Measurements from ENCODE around the gene ARL6IP6.
"Not testable (repeated sequence)": the region's sequence is repeated elsewhere in the genome, so short reads cannot be mapped to it uniquely, and the experiment has no call there.

ARL6IP6 gene

GRCh38 chr2:152743002-152743401 lies 24.6 kb downstream of the ARL6IP6 start:
- peaks cover 6% of the 10 kb centered on the region for H3K36me3 ChIP-seq (ENCODE audit: control insufficient read depth, insufficient read depth, low read length)
- no peak for DNase-seq
- no peak overlapping the region for H3K4me3 ChIP-seq (ENCODE audit: insufficient read depth, low read depth, low read length, poor library complexity, severe bottlenecking)
- H3K9me3 ChIP-seq (ENCODE audit: control insufficient read depth, low read length), result no peaks in the 10 kb centered on the region
- no peaks in the 10 kb centered on the region for H3K27me3 ChIP-seq (replicated peaks; ENCODE audit: control insufficient read depth, insufficient read depth, low read length, poor library complexity, severe bottlenecking)
- H3K4me1 ChIP-seq (ENCODE audit: control insufficient read depth, insufficient read depth, low read length, poor library complexity, severe bottlenecking), result no peaks in the 10 kb centered on the region
- H3K27ac ChIP-seq (ENCODE audit: insufficient read depth, low read length, poor library complexity, severe bottlenecking), result no peak overlapping the region

GRCh38 chr2:152747751-152748150 lies 29.3 kb downstream of the ARL6IP6 start:
- not testable (repeated sequence) for H3K9me3 ChIP-seq (ENCODE audit: control insufficient read depth, low read length); H3K36me3 ChIP-seq (ENCODE audit: control insufficient read depth, insufficient read depth, low read length); H3K4me3 ChIP-seq (ENCODE audit: insufficient read depth, low read depth, low read length, poor library complexity, severe bottlenecking); H3K27ac ChIP-seq (ENCODE audit: insufficient read depth, low read length, poor library complexity, severe bottlenecking); DNase-seq; H3K4me1 ChIP-seq (ENCODE audit: control insufficient read depth, insufficient read depth, low read length, poor library complexity, severe bottlenecking); H3K27me3 ChIP-seq (replicated peaks; ENCODE audit: control insufficient read depth, insufficient read depth, low read length, poor library complexity, severe bottlenecking)

GRCh38 chr2:152755029-152755428 lies 36.6 kb downstream of the ARL6IP6 start:
- Histone ChIP-seq H3K27ac (ENCODE audit: insufficient read depth, low read length, poor library complexity, severe bottlenecking) (no peak overlapping the region), H3K36me3 (ENCODE audit: control insufficient read depth, insufficient read depth, low read length) (peaks cover 5% of the 10 kb centered on the region), H3K4me3 (ENCODE audit: insufficient read depth, low read depth, low read length, poor library complexity, severe bottlenecking) (no peak overlapping the region), H3K9me3 (ENCODE audit: control insufficient read depth, low read length) (no peaks in the 10 kb centered on the region), H3K27me3 (replicated peaks; ENCODE audit: control insufficient read depth, insufficient read depth, low read length, poor library complexity, severe bottlenecking) (no peaks in the 10 kb centered on the region), H3K4me1 (ENCODE audit: control insufficient read depth, insufficient read depth, low read length, poor library complexity, severe bottlenecking) (no peaks in the 10 kb centered on the region)
- no peak for DNase-seq

- Histone ChIP-seq H3K36me3 (ENCODE audit: control insufficient read depth, insufficient read depth, low read length) (peaks cover 3% of the 10 kb centered on the region), H3K9me3 (ENCODE audit: control insufficient read depth, low read length) (no peaks in the 10 kb centered on the region), H3K27ac (ENCODE audit: insufficient read depth, low read length, poor library complexity, severe bottlenecking) (no peak overlapping the region), H3K4me1 (ENCODE audit: control insufficient read depth, insufficient read depth, low read length, poor library complexity, severe bottlenecking) (no peaks in the 10 kb centered on the region), H3K27me3 (replicated peaks; ENCODE audit: control insufficient read depth, insufficient read depth, low read length, poor library complexity, severe bottlenecking) (no peaks in the 10 kb centered on the region), H3K4me3 (ENCODE audit: insufficient read depth, low read depth, low read length, poor library complexity, severe bottlenecking) (no peak overlapping the region)
- no peak for DNase-seq
Measured at GRCh38 chr2:152759290-152760072, 41.1 kb downstream of the ARL6IP6 start.

- no peaks in the 10 kb centered on the region for H3K9me3 ChIP-seq (ENCODE audit: control insufficient read depth, low read length)
- peaks cover 3% of the 10 kb centered on the region for H3K36me3 ChIP-seq (ENCODE audit: control insufficient read depth, insufficient read depth, low read length)
- H3K4me3 ChIP-seq (ENCODE audit: insufficient read depth, low read depth, low read length, poor library complexity, severe bottlenecking), result no peak overlapping the region
- H3K27me3 ChIP-seq (replicated peaks; ENCODE audit: control insufficient read depth, insufficient read depth, low read length, poor library complexity, severe bottlenecking), result no peaks in the 10 kb centered on the region
- H3K27ac ChIP-seq (ENCODE audit: insufficient read depth, low read length, poor library complexity, severe bottlenecking), result no peak overlapping the region
- H3K4me1 ChIP-seq (ENCODE audit: control insufficient read depth, insufficient read depth, low read length, poor library complexity, severe bottlenecking), result no peaks in the 10 kb centered on the region
- no peak for DNase-seq
Measured at GRCh38 chr2:152761214-152761613, 42.8 kb downstream of the ARL6IP6 start.

- Histone ChIP-seq H3K9me3 (ENCODE audit: control insufficient read depth, low read length) (no peaks in the 10 kb centered on the region), H3K4me1 (ENCODE audit: control insufficient read depth, insufficient read depth, low read length, poor library complexity, severe bottlenecking) (no peaks in the 10 kb centered on the region), H3K4me3 (ENCODE audit: insufficient read depth, low read depth, low read length, poor library complexity, severe bottlenecking) (no peak overlapping the region), H3K27me3 (replicated peaks; ENCODE audit: control insufficient read depth, insufficient read depth, low read length, poor library complexity, severe bottlenecking) (no peaks in the 10 kb centered on the region), H3K36me3 (ENCODE audit: control insufficient read depth, insufficient read depth, low read length) (no peaks in the 10 kb centered on the region), H3K27ac (ENCODE audit: insufficient read depth, low read length, poor library complexity, severe bottlenecking) (no peak overlapping the region)
- no peak for DNase-seq
Measured at GRCh38 chr2:152762202-152762601, 43.8 kb downstream of the ARL6IP6 start.

GRCh38 chr2:152763208-152763607 lies 44.8 kb downstream of the ARL6IP6 start:
- not testable (repeated sequence) for H3K36me3 ChIP-seq (ENCODE audit: control insufficient read depth, insufficient read depth, low read length); H3K9me3 ChIP-seq (ENCODE audit: control insufficient read depth, low read length); H3K27me3 ChIP-seq (replicated peaks; ENCODE audit: control insufficient read depth, insufficient read depth, low read length, poor library complexity, severe bottlenecking); H3K27ac ChIP-seq (ENCODE audit: insufficient read depth, low read length, poor library complexity, severe bottlenecking); H3K4me1 ChIP-seq (ENCODE audit: control insufficient read depth, insufficient read depth, low read length, poor library complexity, severe bottlenecking); DNase-seq; H3K4me3 ChIP-seq (ENCODE audit: insufficient read depth, low read depth, low read length, poor library complexity, severe bottlenecking)

- no peak for DNase-seq
- Histone ChIP-seq H3K36me3 (ENCODE audit: control insufficient read depth, insufficient read depth, low read length) (no peaks in the 10 kb centered on the region), H3K9me3 (ENCODE audit: control insufficient read depth, low read length) (no peaks in the 10 kb centered on the region), H3K27ac (ENCODE audit: insufficient read depth, low read length, poor library complexity, severe bottlenecking) (no peak overlapping the region), H3K27me3 (replicated peaks; ENCODE audit: control insufficient read depth, insufficient read depth, low read length, poor library complexity, severe bottlenecking) (no peaks in the 10 kb centered on the region), H3K4me1 (ENCODE audit: control insufficient read depth, insufficient read depth, low read length, poor library complexity, severe bottlenecking) (no peaks in the 10 kb centered on the region), H3K4me3 (ENCODE audit: insufficient read depth, low read depth, low read length, poor library complexity, severe bottlenecking) (no peak overlapping the region)
Measured at GRCh38 chr2:152763651-152764050, 45.2 kb downstream of the ARL6IP6 start.

- Histone ChIP-seq H3K4me1 (ENCODE audit: control insufficient read depth, insufficient read depth, low read length, poor library complexity, severe bottlenecking) (no peaks in the 10 kb centered on the region), H3K27ac (ENCODE audit: insufficient read depth, low read length, poor library complexity, severe bottlenecking) (no peak overlapping the region), H3K4me3 (ENCODE audit: insufficient read depth, low read depth, low read length, poor library complexity, severe bottlenecking) (no peak overlapping the region), H3K27me3 (replicated peaks; ENCODE audit: control insufficient read depth, insufficient read depth, low read length, poor library complexity, severe bottlenecking) (no peaks in the 10 kb centered on the region), H3K9me3 (ENCODE audit: control insufficient read depth, low read length) (no peaks in the 10 kb centered on the region), H3K36me3 (ENCODE audit: control insufficient read depth, insufficient read depth, low read length) (no peaks in the 10 kb centered on the region)
- no peak for DNase-seq
Measured at GRCh38 chr2:152766928-152767327, 48.5 kb downstream of the ARL6IP6 start.

GRCh38 chr2:152781175-152781574 lies 62.8 kb downstream of the ARL6IP6 start:
- H3K9me3 ChIP-seq (ENCODE audit: control insufficient read depth, low read length), result no peaks in the 10 kb centered on the region
- DNase-seq, result no peak
- H3K27me3 ChIP-seq (replicated peaks; ENCODE audit: control insufficient read depth, insufficient read depth, low read length, poor library complexity, severe bottlenecking), result no peaks in the 10 kb centered on the region
- H3K4me3 ChIP-seq (ENCODE audit: insufficient read depth, low read depth, low read length, poor library complexity, severe bottlenecking), result no peak overlapping the region
- H3K36me3 ChIP-seq (ENCODE audit: control insufficient read depth, insufficient read depth, low read length), result no peaks in the 10 kb centered on the region
- no peaks in the 10 kb centered on the region for H3K4me1 ChIP-seq (ENCODE audit: control insufficient read depth, insufficient read depth, low read length, poor library complexity, severe bottlenecking)
- no peak overlapping the region for H3K27ac ChIP-seq (ENCODE audit: insufficient read depth, low read length, poor library complexity, severe bottlenecking)
